H1 (cell line): ENCODE measurements around the gene ZIM2.

Experiments
- CTCF ChIP-seq, 3 experiments: IDR thresholded peaks; 1 replicate in 2 of 3; 2 replicates in 1 of 3; pipeline versions ENCODE4 v1.5.1 to v1.6.1; 2011; ENCODE audit warnings: low read length in 3 of 3, mild to moderate bottlenecking in 3 of 3, inconsistent platforms in 2 of 3, low read depth in 1 of 3, moderate library complexity in 1 of 3; ENCODE audit not compliant: insufficient read depth in 1 of 3; ENCODE audit errors: control extremely low read depth in 1 of 3
- EZH2 ChIP-seq: fragments of 200-600 bp; sonication (generic); IDR thresholded peaks from 2 replicates; pipeline ENCODE4 v1.7.1; 2012; ENCODE audit warnings: low read depth, mild to moderate bottlenecking, moderate library complexity, low read length, inconsistent platforms; ENCODE audit not compliant: severe bottlenecking
- KDM1A ChIP-seq: fragments of 200-600, 300-600 bp; sonication (generic); IDR thresholded peaks from 2 replicates; pipeline ENCODE4 v1.7.1; 2016; ENCODE audit warnings: mild to moderate bottlenecking, low read length, borderline replicate concordance
- POLR2A ChIP-seq, 2 experiments: IDR thresholded peaks; 1 replicate in 1 of 2; 2 replicates in 1 of 2; pipeline ENCODE4 v1.6.1; 2011; ENCODE audit warnings: low read depth in 2 of 2, low read length in 2 of 2, mild to moderate bottlenecking in 2 of 2; ENCODE audit errors: control extremely low read depth in 1 of 2
- TAF1 ChIP-seq: IDR thresholded peaks from 2 replicates; pipeline ENCODE4 v1.6.1; 2011; ENCODE audit warnings: mild to moderate bottlenecking, low read depth, low read length

DNA sequence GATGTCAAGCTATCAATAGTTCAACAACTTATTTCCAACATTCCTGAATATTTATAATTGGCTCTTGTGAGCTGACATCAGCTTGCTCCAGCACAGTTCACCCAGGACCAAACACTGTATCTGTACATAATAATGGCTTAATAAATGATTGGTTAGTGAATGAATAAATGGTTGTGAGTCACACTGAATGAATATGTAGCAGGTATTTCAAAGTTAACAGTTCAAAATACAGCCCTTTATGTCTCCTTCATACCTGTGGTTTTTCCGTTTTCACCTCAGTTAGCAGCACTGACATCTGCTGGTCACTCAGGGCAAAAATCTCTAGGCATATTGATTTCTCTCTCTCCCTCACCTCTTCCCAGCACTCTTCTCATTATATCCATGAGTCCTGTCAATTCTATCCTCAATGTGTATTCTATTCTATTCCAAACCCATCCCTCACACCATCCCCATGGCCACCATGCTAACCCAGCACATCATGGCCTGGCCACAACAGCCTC, 76.3 kb downstream of the ZIM2 start:
- TF ChIP-seq CTCF (IDR thresholded peaks at IDR 0.05; ENCODE audit: control extremely low read depth in 1 of 3, insufficient read depth in 1 of 3, low read depth in 1 of 3, low read length in 3 of 3) = peak in 1 of 3 experiments; percentile 4; a peak in 1 of 4 replicates
- no peak for TF ChIP-seq POLR2A (IDR thresholded peaks at IDR 0.05; ENCODE audit: control extremely low read depth in 1 of 2, low read depth in 2 of 2, low read length in 2 of 2)
- TF ChIP-seq EZH2 = no peak
- no peak for TF ChIP-seq KDM1A
- no peak for TF ChIP-seq TAF1
